ENCODE results near the gene HNRNPAB.
"Not testable (repeated sequence)": the region's sequence is repeated elsewhere in the genome, so short reads cannot be mapped to it uniquely, and the experiment has no call there.

Gene HNRNPAB

DNA sequence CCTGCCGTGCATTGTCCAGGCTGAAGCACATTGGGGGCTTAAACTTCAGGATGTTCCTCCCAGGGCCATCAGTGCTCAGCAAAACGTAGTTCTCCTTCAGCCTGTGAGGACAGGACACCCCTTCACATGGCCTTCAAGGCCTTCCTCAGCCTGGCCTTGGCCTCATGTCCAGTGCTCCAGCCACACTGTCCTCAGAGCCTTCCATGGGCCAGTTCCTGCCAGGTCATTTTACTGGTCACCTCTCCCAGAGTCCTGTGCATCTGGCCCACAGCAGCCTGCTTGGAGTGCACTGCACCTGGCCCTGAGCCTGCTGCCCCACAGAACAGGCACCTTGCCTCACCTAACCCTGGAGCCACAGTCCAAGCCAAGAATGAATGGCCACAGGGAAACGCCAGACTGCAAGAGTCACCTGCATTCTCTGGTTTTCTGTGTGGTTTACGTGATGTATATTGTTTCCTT lies 8.7 kb downstream of the HNRNPAB start:
- no peak for DNase-seq

GRCh38 chr5:178213748-178214151 lies 9.4 kb downstream of the HNRNPAB start:
- DNase-seq, result no peak

DNA sequence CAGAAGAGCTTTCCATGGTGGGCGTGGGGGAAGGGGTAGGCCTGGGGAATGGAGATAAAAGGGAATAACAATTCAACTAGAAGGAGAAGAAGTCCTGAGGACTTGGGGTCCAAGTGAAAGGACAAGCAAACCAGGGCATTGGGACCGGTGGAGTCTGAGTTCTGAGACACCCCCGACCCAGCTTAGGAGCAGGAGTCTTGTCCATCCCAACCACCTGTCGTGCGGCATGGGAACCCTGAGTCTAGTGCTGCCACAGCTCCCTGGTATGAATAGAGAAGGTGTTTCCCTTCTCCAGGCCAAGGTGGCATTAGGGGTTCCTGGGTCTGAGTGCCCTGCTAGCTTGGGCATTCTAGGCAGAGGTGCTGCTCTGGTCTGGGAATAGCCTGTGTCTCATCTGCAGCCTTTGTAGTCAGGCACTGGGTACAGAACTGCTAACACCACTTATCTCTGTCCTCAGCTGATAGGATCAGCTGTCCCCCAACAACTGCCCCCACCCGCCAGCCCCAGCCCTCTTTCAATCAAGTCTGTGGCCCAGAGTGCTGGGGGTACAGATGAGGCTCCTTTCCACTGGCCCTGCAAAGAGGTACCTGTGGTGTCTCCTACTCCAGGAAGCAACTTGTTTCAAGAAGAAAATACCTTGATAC lies 9.9 kb downstream of the HNRNPAB start:
- DNase-seq, result no peak

GRCh38 chr5:178215280-178216002 lies 11.1 kb downstream of the HNRNPAB start:
- DNase-seq, result no peak

- DNase-seq, result no peak
Observed at GRCh38 chr5:178216088-178216534, 11.8 kb downstream of the HNRNPAB start.

DNA sequence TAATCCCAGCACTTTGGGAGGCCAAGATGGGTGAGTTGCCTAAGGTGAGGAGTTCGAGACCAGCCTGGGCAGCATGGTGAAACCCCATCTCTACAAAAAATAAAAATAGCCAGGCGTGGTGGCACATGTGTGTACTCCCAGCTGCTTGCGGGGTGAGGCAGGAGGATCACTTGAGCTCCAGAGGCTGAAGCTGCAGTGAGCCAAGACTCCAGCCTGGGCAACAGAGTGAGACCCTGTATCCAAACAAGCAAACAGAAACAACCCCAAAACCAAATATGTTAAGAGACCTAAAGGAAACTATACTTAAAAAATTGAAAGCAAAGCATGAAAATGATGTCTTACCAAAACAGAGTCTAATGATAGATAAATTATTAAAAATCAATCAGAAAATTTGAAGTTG lies 12.4 kb downstream of the HNRNPAB start:
- no peak for DNase-seq

- DNase-seq, result no peak
Observed at GRCh38 chr5:178218237-178218776, 14.0 kb downstream of the HNRNPAB start.

DNA sequence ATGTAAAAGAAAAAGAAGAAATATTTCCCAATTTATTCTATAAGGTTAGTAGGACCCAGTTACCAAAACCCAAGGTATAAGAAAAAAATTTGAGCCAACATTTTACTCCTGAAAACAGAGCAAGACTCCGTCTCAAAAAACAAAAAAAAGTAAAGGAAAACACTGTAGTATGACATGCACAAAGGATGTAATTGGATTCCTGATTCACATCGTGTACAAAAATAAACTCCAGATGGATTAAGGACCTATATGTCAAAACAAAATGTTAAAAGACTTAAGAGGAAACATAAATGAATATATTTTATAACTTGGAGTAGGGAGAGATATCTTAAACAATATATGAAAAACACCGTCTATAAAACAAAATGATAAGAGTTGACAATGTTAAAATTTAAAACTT lies 14.5 kb downstream of the HNRNPAB start:
- DNase-seq, result no peak

- no peak for DNase-seq
Observed at GRCh38 chr5:178221282-178221681, 16.9 kb downstream of the HNRNPAB start.

GRCh38 chr5:178221853-178222252 lies 17.5 kb downstream of the HNRNPAB start:
- DNase-seq, result no peak

GRCh38 chr5:178222292-178222691 lies 18.0 kb downstream of the HNRNPAB start:
- DNase-seq, result no peak

GRCh38 chr5:178223196-178223773 lies 19.0 kb downstream of the HNRNPAB start:
- no peak for DNase-seq

GRCh38 chr5:178223828-178224335 lies 19.5 kb downstream of the HNRNPAB start:
- no peak for DNase-seq

DNA sequence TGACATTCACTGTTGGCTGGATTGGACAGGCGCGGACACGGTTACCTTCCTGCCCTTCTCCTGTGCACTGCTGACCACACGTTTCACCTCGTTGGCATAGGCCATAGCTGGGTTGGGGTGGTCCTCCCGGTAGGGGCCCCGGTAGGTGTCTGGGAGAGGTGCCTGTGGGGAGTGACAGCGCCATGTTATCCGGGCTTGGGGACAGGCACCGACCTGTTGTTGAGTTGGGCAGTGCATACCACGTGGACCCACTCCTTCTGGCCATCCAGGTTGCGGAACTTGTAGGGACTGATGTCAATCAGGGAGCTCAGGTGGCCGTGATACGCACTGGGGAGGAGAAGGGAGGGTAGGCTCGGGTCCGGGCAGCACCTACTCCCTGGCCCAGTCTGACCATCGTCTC lies 20.1 kb downstream of the HNRNPAB start:
- no peak for DNase-seq

DNA sequence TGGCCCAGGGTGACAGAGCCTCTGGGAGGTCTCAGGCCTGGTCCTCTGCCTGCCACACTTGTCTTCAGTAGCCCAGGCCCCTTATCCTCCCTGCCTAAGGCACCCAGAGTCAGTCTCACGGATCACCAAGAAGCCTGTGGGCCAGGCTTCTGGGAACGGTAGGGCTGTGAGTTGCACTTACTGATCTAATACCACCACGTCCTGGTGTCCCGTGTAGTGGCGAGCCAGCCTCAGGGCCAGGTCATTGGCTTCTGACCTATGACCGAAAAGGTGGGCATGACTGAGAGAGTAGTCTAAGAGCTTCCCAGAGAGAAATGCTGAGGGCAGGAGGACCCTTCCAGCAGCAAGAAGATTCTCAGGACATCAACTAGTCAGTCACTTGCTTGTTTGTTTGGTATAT lies 20.8 kb downstream of the HNRNPAB start:
- DNase-seq, result no peak

DNA sequence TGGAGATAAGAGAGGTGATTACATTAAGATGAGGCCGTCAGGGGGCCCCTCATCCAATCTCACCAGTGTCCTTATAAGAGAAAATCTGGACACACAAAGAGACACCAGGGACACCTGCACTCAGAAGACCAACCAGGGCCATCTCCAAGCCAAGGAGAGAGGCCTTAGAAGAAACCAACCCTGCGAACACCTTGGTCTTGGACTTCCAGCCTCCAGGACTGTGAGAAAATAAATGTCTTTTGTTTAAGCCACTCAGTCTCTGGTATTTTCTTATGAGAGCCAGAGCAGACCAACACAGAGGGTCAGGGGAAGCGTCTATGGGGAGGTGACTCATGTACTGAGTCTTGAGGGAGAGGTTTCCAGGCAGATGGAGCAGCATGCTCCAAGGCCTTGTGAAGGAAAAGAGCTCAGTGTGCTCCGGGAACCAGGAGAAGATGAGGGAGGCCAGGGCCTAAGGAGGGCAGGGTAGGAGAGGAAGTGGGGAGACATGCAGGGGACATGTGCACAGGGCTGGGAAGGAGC lies 22.9 kb downstream of the HNRNPAB start:
- no peak for DNase-seq

DNA sequence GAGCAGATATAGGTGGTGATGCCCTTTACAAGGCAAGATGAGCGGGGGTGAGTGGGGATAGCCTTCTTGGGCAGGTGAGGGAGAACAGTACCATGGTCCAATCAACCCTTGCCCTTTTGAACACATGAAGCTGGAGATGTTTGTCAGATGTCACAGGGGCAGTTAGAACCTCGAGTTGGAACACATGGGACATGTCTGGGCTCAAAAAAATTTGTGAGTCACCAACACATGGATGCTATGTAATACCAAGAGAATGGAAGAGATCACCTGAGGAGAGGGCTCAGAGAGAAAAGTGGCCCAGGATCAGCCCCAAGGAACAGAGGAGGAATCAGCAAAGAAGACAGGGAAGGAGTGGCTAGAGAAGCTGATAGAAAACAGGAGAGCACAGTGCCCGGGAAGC lies 23.6 kb downstream of the HNRNPAB start:
- DNase-seq, result no peak

- DNase-seq, result no peak
Observed at GRCh38 chr5:178228609-178229008, 24.3 kb downstream of the HNRNPAB start.

DNA sequence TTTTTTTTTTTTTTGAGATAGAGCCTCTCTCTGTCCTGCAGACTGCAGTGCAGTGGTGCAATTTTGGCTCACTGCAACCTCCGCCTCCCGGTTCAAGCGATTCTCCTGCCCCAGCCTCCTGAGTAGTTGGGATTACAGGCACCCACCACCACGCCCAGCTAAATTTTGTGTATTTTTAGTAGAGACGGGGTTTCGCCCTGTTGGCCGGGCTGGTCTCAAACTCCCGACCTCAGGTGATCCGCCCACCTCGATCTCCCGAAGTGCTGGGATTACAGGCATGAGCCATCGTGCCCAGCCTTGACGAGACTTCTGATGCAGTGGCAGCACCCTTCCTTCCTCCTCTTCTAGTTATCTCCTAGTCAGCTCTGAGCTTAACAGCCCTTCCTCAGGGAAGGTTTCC lies 24.8 kb downstream of the HNRNPAB start:
- DNase-seq, result not testable (repeated sequence)

- no peak for DNase-seq
Observed at GRCh38 chr5:178229861-178230260, 25.5 kb downstream of the HNRNPAB start.

DNA sequence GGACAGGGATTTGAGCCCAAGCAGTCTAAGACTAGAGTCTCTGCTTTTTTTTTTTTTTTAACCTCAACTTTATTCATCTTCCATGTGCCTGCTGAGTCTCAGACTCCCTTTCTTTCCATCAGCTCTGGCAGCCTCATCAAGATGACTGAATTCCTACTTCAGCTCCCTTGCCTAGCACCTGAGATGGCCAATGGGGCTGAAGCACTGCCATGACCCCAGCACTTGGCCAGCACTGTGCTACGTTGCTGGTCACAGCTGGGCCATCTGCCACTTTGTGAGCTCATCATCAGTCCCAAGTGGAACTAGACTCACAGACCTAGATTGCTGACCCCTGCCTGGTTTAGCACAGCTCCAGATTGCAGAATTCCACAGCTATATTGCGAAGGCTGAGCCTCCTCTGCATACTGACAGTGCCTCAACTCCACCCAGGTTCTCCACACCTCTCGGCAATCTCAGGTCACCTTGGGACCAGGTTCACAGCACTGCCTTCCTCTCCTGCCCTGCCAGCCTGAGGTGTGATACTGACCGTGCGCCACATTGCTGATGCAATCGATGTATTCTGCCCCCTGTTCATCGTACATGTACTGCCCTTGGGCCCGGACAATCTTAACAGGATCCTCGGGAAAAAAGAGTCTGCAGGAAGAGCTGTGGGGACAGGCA lies 26.7 kb downstream of the HNRNPAB start:
- no peak for DNase-seq

DNA sequence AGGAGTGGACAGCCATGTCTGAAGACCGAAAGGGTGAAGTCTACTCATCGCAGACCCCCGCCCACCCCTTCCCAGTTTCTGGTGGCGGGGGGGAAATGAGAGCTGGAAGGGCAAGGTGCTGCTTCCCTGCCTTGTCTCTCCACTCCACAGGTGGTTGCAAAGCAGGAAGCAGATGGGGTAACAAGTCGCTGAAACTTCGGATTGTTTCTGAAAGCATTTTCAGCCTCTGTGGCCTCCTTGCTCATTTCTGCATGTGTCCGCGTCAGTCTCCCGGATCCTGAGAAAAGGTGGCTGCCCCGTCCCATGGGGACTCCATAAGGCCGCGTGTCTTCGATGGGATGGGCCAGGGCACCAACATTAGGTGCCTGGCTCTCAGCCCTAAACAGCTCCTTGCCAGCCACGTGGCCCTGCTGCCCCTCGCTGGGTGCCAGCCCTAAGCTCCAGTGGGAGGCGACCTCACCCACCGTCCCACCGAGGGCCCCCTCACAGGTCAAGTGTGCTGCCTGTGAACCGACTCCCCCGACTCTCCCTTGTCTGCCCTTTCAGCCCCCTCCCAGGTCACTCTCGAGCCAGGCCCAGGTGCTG lies 27.3 kb downstream of the HNRNPAB start:
- no peak for DNase-seq
